GM06990 (cell line): ENCODE results near the gene ARHGAP44.

Experiments
- DNase-seq: peaks from one replicate; pipeline ENCODE4 v3.0.0-alpha.2; 2011; ENCODE audit not compliant: insufficient read length; ENCODE audit errors: extremely low read depth
- H3K27me3 ChIP-seq: replicated peaks from 2 replicates; pipeline ENCODE4 v1.6.0; 2011; ENCODE audit warnings: low read length; ENCODE audit not compliant: control insufficient read depth, insufficient read depth
- H3K36me3 ChIP-seq: 2 replicates; pipeline ENCODE4 v1.5.1; 2011; ENCODE audit warnings: low read length; ENCODE audit not compliant: control insufficient read depth, insufficient read depth
- H3K4me3 ChIP-seq: replicated peaks from 2 replicates; pipeline ENCODE4 v1.5.1; 2011; ENCODE audit warnings: low read depth, mild to moderate bottlenecking, control low read depth, low read length
- TF ChIP-seq, protein P1 (sequence below): IDR thresholded peaks from 2 replicates; pipeline ENCODE4 v1.5.1; 2011; ENCODE audit warnings: low read length, control low read depth, mild to moderate bottlenecking, inconsistent platforms; ENCODE audit not compliant: insufficient read depth, poor library complexity, severe bottlenecking

The ARHGAP44 gene

DNA sequence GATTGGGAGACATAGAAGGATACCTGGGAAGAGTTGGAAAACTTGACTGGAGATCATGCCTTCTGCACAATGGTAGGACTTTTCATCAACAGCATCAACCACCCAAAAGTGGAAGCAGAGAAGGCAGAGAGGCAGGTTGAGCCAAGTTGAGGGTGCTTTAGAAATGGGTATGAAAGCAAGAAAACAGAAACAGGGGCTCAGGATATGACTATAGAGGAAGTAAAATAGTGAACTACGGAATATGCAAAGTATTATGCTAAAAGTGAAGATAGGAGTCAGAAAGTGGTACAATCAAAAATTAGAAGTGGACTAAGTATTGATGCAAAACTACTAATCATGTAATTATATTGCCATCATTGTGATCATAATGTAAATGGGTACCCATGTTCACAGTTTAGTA lies 16.1 kb upstream of the ARHGAP44 start:
- TF ChIP-seq, protein P1, sequence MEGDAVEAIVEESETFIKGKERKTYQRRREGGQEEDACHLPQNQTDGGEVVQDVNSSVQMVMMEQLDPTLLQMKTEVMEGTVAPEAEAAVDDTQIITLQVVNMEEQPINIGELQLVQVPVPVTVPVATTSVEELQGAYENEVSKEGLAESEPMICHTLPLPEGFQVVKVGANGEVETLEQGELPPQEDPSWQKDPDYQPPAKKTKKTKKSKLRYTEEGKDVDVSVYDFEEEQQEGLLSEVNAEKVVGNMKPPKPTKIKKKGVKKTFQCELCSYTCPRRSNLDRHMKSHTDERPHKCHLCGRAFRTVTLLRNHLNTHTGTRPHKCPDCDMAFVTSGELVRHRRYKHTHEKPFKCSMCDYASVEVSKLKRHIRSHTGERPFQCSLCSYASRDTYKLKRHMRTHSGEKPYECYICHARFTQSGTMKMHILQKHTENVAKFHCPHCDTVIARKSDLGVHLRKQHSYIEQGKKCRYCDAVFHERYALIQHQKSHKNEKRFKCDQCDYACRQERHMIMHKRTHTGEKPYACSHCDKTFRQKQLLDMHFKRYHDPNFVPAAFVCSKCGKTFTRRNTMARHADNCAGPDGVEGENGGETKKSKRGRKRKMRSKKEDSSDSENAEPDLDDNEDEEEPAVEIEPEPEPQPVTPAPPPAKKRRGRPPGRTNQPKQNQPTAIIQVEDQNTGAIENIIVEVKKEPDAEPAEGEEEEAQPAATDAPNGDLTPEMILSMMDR, result no peak
- H3K4me3 ChIP-seq, result no peak overlapping the region
- DNase-seq, result no peak
- H3K27me3 ChIP-seq, result no peaks in the 10 kb centered on the region
- H3K36me3 ChIP-seq, result no peaks in the 10 kb centered on the region

DNA sequence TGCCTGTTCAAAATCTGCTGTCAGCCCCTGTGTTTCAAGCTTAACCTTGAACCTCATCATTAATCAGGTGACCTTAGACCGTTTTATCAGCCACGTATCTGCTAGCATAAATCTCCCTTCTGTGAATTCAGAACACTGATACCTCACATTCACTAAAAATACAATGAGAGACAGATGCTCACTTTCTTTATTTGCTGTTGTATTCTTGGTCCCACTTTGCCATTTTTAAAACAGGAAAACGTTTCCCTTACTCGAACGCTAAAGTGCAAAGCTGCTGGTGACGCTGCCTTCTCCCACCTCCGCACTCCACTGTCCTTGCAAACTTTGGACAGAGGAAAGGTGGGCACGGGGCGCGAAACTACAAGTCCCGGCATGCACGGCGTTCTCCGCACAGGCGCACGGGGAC lies 220 bp upstream of the ARHGAP44 start:
- TF ChIP-seq, protein P1, result no peak
- H3K27me3 ChIP-seq, result no peaks in the 10 kb centered on the region
- peak overlapping the region; percentile 83 for H3K4me3 ChIP-seq
- no peaks in the 10 kb centered on the region for H3K36me3 ChIP-seq
- DNase-seq, result no peak

DNA sequence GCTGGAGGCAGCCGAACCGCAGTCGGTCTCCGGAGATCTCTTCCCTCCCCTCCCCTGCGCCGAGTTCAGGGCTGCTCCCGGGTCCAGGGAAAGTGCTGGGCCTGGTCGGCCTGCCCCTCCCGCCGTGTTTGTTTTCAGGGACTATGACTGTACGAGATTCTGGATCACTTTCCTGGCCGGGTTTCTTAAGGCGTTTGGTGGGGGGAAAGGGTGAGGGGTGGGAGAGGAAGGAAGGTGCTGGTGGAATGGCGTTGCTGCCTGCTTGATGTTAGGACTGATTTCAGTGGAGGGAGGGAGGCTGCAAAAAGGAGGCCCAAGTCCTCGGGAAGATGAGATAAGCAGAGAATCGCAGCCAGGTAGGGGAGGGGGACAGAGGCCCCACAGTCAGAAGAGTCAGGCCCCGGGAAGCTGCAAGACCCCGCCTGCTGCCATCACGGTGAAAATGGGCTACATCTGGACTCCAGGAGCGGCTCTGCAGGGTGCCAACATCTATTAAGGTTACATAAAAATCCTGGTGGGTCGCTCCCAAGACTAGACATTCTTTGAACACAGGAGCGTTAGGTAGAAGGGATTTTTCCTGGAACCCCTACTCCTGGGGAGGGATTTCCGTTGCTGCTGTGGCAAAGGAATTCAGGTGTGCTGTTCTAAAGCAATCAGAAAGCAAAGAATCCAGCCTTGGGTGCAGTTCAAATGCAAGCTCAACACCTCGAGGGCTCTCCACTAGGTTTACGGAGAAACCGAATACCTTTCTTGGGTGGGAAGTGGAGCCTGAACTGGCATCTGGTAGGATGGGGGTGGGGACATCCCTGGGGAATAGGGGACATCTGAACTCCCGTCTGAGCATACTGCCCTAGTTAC lies 1.2 kb downstream of the ARHGAP44 start:
- TF ChIP-seq, protein P1, result no peak
- H3K36me3 ChIP-seq, result no peaks in the 10 kb centered on the region
- H3K4me3 ChIP-seq, result peak overlapping the region; percentile 83

DNA sequence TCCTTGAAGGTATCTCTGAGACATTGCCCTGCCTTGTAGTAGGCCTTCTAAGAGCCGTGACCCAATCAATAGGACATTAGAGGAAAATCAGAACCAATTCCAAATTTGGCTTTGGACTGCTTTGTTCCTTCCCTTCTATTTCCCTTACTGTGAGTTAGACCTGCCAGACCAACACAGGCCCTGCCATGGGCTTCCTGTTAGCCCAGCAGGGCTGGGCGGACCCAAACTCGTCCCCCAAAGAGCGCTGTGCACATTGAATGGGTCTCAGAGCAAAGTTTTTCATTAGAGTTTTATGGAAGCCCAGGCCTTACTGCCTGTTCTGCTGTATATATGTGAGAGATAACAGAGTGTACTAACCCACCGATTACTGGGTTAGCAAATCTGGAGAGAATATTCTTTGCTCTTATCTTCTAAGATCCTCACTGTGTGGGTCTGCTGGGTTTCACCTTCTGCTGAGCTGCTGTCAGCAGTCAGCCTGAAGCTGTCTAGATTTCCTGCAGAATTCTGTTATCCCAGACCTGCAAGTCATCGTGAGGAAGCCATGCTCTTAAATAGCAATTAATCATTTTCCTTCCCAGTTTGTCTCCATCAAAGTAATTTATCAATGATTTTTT lies 5.7 kb downstream of the ARHGAP44 start:
- Histone ChIP-seq H3K36me3 (no peaks in the 10 kb centered on the region), H3K4me3 (no peak overlapping the region), H3K27me3 (no peaks in the 10 kb centered on the region)
- DNase-seq, result no peak
- TF ChIP-seq, protein P1, result no peak

More for the DNA sequence above, 1.2 kb downstream of the ARHGAP44 start:
- DNase-seq, result no peak
- H3K27me3 ChIP-seq, result no peaks in the 10 kb centered on the region

DNA sequence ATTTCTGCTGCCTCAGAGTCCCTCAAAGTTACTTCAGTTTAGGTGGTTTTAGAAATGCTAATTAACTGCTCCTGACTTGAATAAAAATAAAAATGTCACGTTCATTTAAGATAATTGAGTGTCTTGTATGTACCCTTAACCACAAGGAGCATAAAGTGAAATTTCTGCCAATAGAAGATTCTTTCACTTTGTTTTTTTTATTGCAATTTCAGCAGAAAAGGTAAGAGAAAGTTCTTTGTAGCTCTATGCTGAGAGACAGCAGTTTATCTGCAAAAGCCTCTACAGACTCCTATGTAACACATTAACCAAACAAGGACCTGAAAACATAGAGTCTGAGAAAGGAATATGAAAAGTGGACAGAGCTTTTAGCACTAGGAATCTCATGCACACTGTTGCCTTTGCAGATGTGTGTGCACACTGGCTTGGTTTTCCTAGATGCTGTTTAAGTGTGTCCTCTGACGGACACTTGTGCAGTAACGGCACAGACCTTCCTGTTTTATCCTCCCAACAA lies 11.6 kb downstream of the ARHGAP44 start:
- TF ChIP-seq, protein P1, result no peak
- no peak for DNase-seq
- no peaks in the 10 kb centered on the region for H3K27me3 ChIP-seq
- H3K36me3 ChIP-seq, result no peaks in the 10 kb centered on the region
- H3K4me3 ChIP-seq, result no peak overlapping the region
